ENCODE measurements around the gene SORCS1.

SORCS1 gene

GRCh38 chr10:106874604-106874889, 290.0 kb downstream of the SORCS1 start:
- no peak overlapping the region for H3K27ac ChIP-seq (ENCODE audit: low read depth, low read length)
- H3K27me3 ChIP-seq (ENCODE audit: control insufficient read depth, low read length), result no peaks in the 10 kb centered on the region
- no peaks in the 10 kb centered on the region for H3K4me1 ChIP-seq (ENCODE audit: control insufficient read depth, low read length)
- no peaks in the 10 kb centered on the region for H4K20me1 ChIP-seq (ENCODE audit: control insufficient read depth, insufficient read depth, low read depth, low read length)
- H3K9me2 ChIP-seq (replicated peaks; ENCODE audit: control insufficient read depth, low read length), result no peaks in the 10 kb centered on the region
- no peaks in the 10 kb centered on the region for H3K79me2 ChIP-seq (ENCODE audit: control insufficient read depth, low read length)
- no peak overlapping the region for H3K4me2 ChIP-seq (ENCODE audit: low read length)
- no peak overlapping the region for H3K4me3 ChIP-seq (ENCODE audit: low read length)
- H3K36me3 ChIP-seq (ENCODE audit: control insufficient read depth, low read length), result no peaks in the 10 kb centered on the region
- no peaks in the 10 kb centered on the region for H3K9me3 ChIP-seq (ENCODE audit: control insufficient read depth, insufficient read depth, low read length)
- TF ChIP-seq EZH2phosphoT487 (IDR thresholded peaks at IDR 0.05; ENCODE audit: borderline replicate concordance, low read length), result no peak
- TF ChIP-seq, protein P1, sequence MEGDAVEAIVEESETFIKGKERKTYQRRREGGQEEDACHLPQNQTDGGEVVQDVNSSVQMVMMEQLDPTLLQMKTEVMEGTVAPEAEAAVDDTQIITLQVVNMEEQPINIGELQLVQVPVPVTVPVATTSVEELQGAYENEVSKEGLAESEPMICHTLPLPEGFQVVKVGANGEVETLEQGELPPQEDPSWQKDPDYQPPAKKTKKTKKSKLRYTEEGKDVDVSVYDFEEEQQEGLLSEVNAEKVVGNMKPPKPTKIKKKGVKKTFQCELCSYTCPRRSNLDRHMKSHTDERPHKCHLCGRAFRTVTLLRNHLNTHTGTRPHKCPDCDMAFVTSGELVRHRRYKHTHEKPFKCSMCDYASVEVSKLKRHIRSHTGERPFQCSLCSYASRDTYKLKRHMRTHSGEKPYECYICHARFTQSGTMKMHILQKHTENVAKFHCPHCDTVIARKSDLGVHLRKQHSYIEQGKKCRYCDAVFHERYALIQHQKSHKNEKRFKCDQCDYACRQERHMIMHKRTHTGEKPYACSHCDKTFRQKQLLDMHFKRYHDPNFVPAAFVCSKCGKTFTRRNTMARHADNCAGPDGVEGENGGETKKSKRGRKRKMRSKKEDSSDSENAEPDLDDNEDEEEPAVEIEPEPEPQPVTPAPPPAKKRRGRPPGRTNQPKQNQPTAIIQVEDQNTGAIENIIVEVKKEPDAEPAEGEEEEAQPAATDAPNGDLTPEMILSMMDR (IDR thresholded peaks at IDR 0.05; ENCODE audit: low read depth, low read length, poor library complexity, severe bottlenecking), result no peak
- no peaks in the 10 kb centered on the region for H3F3A ChIP-seq (ENCODE audit: control insufficient read depth, insufficient read depth)

DNA sequence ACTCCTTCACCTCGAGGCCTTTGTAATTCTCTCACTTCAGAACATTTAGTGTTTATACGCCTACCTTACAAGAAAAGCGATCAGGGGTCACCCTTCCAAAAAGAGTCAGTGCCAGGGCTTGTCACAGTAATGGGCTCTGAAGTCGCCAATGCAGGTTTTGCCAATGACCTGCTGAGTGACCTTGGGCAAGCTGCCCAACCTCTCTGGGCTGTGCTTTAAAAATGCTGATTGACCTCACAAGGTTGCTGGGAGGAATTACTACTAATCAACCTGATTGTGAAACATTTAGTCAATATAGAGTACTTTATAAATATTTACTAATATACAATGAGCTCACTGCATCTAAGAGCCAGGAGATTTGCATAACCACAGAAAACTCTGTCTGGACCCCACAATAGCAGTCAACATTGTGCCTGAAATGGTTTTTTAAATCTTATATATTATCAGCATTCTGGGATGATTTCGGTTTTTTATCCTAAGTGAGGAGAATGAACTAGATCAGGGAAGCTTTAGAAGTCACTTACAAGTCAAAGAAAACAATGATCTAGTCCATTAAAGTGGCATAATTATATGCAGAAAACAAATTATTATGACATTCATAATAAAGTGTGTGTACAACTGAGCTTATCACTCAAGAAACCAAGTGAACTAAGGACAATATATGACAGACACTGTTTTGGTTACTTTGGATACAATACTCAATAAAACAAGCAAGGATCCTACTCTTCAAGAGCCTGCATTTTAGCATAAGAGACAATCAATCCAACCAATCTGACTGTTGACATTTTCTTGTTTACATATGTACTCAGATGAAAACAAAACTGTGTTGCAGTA, 290.5 kb downstream of the SORCS1 start:
- H3K27ac ChIP-seq (ENCODE audit: low read depth, low read length), result no peak overlapping the region
- H3K4me2 ChIP-seq (ENCODE audit: low read length), result no peak overlapping the region
- H4K20me1 ChIP-seq (ENCODE audit: control insufficient read depth, insufficient read depth, low read depth, low read length), result no peaks in the 10 kb centered on the region
- no peaks in the 10 kb centered on the region for H3F3A ChIP-seq (ENCODE audit: control insufficient read depth, insufficient read depth)
- H3K9me2 ChIP-seq (replicated peaks; ENCODE audit: control insufficient read depth, low read length), result no peaks in the 10 kb centered on the region
- no peaks in the 10 kb centered on the region for H3K9me3 ChIP-seq (ENCODE audit: control insufficient read depth, insufficient read depth, low read length)
- H3K4me3 ChIP-seq (ENCODE audit: low read length), result no peak overlapping the region
- H3K27me3 ChIP-seq (ENCODE audit: control insufficient read depth, low read length), result no peaks in the 10 kb centered on the region
- no peaks in the 10 kb centered on the region for H3K4me1 ChIP-seq (ENCODE audit: control insufficient read depth, low read length)
- H3K79me2 ChIP-seq (ENCODE audit: control insufficient read depth, low read length), result no peaks in the 10 kb centered on the region
- no peaks in the 10 kb centered on the region for H3K36me3 ChIP-seq (ENCODE audit: control insufficient read depth, low read length)
- no peak for TF ChIP-seq EZH2phosphoT487 (IDR thresholded peaks at IDR 0.05; ENCODE audit: borderline replicate concordance, low read length)
- TF ChIP-seq, protein P1 (IDR thresholded peaks at IDR 0.05; ENCODE audit: low read depth, low read length, poor library complexity, severe bottlenecking), result no peak

DNA sequence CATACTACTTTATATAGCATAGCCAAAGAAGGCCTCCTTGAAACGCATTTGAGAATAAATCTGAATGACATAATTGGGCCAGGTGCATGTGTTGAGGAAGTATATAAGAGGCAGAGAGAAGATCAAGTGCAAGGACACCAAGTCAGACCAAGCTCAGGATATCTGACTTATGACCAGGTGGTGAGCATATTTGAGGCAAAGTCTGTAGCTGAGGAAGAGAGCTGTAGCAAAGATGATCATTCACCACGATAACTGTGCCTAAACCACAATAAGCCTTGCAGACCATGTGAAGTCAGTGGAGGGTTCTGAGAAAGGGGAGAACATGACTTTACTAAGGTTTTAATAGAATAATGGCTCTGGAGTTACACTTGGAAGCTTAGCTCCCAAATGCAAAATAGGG, 292.3 kb downstream of the SORCS1 start:
- no peaks in the 10 kb centered on the region for H3K79me2 ChIP-seq (ENCODE audit: control insufficient read depth, low read length)
- TF ChIP-seq, protein P1 (IDR thresholded peaks at IDR 0.05; ENCODE audit: low read depth, low read length, poor library complexity, severe bottlenecking), result no peak
- H3K4me2 ChIP-seq (ENCODE audit: low read length), result no peak overlapping the region

More for the DNA sequence above, 292.3 kb downstream of the SORCS1 start:
- Histone ChIP-seq H3K27ac (ENCODE audit: low read depth, low read length) (no peak overlapping the region), H3K27me3 (ENCODE audit: control insufficient read depth, low read length) (no peaks in the 10 kb centered on the region), H3K9me3 (ENCODE audit: control insufficient read depth, insufficient read depth, low read length) (no peaks in the 10 kb centered on the region), H3K9me2 (replicated peaks; ENCODE audit: control insufficient read depth, low read length) (no peaks in the 10 kb centered on the region), H4K20me1 (ENCODE audit: control insufficient read depth, insufficient read depth, low read depth, low read length) (no peaks in the 10 kb centered on the region), H3F3A (ENCODE audit: control insufficient read depth, insufficient read depth) (no peaks in the 10 kb centered on the region), H3K4me1 (ENCODE audit: control insufficient read depth, low read length) (no peaks in the 10 kb centered on the region), H3K4me3 (ENCODE audit: low read length) (no peak overlapping the region), H3K36me3 (ENCODE audit: control insufficient read depth, low read length) (no peaks in the 10 kb centered on the region)
